ENCODE results near the gene LITAF.
"Not testable (repeated sequence)": the region's sequence is repeated elsewhere in the genome, so short reads cannot be mapped to it uniquely, and the experiment has no call there.

LITAF gene

DNA sequence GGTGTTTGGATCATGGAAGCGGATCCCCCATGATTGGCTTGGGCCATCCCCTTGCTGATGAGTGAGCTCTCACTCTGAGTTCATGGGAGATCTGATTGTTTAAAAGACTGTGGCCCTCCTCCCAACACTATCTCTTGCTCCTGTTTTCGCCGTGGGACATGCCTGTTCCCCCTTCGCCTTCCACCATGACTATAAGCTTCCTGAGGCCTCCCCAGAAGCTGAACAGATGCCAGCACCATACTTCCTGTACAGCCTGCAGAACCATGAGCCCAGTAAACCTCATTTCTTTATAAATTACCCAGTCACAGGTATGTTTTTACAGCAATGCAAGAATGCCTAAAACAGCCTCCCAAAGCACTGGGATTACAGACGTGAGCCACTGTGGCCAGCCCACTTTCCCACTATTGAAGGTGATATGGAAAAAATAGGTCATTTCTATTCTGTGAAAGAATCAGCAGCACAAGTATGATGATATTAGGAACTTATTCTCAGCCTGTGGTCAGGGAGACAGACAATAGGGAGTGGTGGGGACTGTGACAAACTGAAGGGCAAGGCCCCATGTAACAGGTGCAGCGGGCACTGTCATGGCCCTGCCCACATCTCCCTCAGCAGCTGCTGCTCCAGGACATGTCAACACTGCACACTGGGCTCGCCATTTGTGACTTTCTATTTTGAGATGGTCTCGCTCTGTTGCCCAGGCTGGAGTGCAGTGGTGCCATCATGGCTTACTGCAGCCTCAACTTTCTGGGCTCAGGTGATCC lies 33.7 kb upstream of the LITAF start:
- DNase-seq, result no peak

DNA sequence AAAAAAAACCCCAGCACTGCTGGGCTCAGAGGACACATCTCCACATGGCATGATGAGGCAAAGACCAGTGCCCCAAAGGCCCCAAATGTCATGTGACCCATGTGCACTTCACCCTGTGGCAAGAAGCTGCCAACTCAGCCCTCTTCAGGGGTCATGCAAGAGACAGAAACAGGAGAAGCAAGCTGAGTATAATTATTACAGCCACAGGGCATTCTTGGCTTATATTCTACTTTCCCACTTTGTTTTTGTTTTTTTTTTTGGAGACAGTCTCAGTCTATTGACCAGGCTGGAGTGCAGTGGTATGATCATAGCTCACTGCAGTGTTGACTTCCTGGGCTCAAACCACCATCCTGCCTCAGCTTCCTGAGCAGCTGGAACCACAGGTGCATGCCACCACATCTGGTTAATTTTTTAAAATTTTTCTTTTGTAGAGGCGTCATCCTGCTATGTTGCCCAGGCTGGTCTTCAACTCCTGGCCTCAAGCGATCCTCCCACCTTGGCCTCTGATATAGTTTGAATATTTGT lies 32.7 kb upstream of the LITAF start:
- DNase-seq, result no peak

DNA sequence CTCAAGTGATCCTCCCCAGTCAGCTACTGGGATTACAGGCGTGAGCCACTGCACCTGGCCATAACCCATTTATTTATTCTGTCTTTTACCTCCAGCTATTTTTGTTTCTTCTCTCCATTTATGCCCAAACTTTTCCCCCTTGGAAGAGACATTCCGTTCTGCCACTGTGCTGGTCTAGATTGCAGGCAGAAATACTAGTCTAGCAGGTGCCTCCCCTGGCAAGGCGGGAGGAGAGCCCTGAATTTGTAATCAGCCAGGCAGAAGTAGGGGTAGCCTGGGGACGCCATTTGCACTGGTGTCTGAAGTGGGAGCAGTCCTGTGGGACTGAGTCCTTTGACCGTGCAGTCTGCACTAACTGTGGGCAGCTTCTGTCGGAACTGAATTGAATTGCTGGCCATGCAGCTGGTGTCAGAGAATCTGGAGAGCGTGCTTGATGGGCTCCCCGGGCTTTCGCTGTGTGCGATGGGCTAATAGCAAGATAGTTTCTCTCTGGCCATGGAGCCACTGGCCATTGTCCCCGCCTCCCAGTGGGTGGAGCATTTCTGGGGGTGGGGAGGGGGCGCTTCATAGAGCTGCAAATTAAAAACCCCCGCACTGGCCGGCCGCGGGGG lies 31.5 kb upstream of the LITAF start:
- no peak for DNase-seq

DNA sequence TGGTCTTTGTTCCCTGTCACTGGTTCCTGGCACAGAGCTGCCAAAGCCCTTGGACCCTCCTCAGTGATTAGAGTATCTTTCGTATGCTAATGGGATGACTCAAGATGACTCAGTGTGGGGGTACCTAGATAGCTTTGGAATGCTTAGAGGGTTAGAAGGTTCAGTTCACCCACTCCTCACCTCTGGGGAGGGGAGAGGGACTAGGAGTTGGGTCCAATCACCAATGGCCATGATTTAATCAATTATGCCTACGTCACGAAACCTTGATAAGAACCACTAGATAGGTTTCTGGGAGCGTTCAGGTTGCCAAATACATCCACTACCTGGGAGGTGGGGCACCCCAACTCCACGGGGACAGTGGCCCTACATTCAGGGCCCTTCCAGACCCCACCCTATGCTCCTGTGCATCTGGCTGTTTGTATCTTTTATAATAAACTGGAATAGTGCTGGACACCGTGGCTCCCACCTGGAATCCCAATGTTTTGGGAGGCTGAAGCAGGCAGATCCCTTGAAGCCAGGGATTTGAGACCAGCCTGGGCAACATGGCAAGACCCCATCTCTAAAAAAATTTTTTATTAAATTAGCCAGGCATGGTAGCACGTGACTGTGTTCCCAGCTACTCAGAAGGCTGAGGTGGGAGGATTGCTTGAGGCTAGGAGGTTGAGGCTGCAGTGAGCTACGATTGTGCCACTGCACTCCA lies 29.2 kb upstream of the LITAF start:
- no peak for DNase-seq

DNA sequence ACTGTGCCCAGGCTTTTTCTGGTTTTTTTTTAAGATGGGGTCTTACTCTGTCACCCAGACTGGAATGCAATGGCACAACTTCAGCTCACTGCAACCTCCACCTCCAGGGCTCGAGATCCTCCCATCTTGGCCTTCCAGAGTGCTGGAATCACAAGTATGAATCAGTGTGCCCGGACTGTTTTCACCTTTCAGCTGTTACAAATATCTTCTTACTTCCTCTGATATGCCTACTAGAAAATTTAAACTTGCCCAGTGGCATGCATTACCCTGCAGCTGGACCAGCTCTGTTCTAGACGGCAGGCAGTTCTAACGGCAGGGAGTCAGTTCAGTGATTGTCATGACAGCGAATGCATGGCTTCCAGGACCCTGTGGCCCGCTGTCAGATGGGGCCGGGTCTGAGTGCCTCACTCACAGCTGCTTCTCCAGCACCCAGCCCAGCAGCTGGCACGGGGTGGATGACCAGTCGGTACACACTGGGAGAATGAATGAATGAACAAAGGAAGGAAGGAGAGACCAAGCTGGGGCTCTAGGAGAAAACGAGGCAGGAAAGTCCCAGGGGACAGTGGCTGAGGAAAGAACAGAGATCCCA lies 28.0 kb upstream of the LITAF start:
- no peak for DNase-seq

DNA sequence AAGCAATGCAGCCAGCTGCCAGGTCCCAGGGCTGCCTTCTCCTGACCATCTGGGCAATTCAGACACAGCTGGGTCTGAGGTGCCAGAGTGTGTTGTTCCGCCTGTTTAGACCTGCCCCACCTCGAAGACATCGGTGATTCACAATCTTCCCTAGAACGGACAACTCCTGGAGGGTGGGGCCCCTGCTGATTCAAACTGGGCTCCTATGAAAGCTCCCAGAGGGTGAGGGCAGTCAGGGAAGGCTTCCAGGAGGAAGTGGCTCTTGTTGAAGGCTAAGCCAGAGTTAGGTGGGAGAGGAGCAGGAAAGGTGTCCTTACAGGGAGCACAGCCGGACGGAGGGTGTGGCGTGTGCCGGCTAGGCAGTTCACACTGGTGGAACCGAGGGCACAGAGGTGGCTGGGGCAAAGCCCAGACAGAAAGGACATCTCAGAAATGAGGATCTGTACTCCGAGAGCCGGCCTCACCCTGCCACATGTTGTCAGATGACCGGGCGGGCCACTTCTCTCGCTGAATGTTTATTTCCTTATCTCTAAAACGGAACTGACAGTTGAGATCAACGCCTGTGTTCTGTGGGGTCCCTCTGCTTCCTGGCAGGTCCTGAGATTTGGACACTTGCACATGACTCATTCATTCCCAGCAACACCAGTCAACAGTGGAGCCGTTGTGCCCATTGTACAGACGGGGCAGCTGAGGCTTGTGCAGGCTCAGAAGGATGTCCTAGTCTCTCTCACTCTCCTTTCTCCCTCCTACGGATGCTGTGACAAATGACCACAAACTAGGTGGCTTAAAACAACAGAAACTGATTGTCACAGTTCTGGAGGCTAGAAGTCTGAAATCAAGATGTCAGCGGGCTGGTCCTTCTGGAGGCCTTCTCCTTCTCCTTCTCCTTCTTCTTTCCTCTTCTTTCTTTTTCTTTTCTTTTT lies 26.9 kb upstream of the LITAF start:
- no peak for DNase-seq

DNA sequence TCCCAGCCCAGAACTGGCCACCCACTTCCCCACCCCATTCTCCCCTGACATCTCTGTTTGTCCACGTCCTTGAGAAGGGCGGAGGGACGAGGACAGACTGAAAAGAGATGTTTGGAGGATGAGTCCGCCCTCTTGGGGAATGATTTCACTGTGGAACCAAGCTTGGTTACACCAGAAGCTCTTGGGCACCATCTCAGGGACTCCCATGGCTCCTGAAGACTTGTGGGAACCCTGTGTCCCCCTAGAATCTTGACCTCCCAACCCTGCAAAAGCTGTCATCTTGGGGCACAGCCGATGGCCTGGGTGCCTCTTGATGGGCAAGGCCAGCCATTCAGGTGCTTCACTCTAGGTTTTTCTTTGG lies 25.9 kb upstream of the LITAF start:
- DNase-seq, result no peak

DNA sequence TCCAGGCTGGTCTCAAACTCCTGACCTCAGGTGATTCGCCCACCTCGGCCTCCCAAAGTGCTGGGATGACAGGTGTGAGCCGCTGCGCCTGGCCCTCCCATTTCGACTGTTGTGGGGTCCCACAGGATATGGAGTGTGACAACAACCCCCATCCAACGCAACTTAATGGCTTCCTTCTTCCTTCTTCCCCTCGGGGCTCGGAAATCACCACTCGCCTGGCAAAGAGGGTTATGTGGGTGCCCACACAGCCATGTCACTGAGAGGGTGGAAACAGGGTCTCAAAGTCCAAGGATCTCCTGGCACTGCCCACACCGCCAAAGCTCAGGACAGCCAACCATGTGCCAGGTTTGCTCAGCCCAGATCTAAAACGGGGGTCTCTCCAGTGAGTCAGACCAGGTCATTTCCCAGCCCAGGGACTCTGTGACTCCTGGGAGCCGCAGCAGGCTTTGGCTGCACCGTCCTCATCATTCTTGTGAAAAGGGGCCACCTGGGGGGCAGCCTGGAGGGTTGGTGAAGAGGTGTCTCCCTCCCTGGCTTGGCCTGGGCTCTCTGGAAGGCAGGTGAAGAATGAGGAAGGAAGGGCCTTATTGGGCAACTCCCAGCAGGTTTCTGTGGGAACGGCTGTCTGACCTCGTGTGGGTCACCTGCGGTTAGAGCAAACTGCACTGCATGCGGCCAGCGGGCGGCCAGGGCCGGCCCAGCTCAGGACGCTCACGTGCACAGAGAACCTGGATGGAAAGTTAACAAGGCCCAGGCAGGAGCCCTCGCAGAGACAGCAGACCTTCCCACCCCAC lies 25.3 kb upstream of the LITAF start:
- no peak for DNase-seq

DNA sequence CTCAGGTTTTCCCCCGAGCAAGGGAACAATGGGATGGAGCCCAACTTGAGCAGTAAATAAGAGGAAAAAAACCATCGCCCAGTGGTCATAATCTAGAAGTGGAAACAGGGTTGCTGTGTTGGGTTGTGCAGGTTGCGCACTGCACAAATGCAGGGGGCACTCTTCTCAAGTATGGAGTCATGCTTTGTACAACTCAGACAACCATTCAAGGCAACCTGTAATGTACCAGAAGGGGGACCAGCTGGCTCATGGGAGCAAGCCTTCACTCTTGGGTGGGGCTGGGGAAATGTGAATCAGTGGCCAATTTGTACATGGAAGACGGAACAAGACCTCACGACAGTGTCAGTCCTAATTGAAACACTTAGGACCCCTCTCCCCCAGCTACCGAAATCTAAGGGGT lies 23.9 kb upstream of the LITAF start:
- DNase-seq, result no peak

DNA sequence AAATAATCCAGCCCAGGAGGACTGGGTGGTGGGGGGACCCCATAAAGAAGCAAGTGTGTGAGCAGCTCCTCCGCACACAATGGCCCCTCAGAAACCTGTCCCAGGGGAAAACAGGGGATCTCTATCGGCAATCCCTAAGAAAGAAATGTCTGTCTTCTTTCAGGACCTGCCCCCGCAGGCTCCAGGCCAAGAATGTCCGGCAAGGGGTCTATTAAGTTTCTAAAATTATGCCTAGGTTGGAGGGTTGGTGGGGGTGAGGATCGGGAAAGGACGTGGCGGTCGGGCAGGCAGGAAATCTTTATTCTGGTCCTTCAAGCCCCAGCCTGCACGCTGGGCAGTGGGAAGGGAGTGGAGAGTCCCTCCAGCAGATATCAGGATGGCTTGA lies 23.4 kb upstream of the LITAF start:
- no peak for DNase-seq

DNA sequence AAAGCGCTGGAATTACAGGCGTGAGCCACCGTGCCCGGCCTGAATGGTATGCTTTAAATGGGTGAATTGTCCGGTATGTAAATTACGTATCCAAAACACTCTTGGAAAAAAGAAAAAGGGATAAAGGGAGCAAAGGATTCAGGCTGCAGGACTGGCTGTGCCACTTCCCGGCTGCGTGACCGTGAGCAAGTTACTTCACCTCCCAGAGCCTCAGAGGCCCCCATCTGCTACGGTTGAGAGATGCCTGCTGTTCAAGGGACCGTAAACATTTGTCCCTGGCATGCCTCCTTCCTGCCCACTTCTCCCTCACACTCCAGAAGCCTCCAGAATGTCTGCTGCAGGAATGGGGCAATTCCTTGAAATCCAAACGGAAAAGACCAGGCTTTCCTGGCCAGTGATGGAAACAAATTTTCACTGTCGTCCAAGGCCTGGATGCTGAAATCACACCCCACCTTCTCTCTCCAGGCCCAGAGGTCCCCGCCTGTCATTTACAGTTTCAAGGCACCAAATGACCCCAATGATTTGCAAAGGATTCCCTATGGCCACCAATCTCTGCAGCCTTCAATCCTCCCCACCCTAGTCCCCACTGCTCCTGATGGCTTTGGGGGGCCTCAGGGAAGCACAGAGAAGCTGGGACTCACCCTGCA lies 22.9 kb upstream of the LITAF start:
- DNase-seq, result no peak

DNA sequence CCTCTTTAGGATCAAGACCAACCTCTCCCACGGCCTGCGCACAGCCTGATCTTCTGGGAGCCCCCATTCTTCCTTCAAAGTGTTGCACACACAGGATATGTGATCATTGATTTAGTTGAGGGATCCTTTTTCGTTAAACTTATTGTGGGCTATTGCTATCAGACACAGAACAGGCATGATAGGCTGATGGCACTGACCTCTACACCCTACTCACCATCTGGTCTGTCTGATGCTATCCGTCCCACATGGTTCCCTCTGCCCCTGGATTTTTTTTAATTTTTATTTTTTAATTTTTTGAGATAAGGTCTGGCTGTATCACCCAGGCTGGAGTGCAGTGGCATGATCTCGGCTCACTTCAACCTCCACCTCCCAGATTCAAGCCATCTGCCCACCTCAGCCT lies 19.2 kb upstream of the LITAF start:
- no peak for DNase-seq

DNA sequence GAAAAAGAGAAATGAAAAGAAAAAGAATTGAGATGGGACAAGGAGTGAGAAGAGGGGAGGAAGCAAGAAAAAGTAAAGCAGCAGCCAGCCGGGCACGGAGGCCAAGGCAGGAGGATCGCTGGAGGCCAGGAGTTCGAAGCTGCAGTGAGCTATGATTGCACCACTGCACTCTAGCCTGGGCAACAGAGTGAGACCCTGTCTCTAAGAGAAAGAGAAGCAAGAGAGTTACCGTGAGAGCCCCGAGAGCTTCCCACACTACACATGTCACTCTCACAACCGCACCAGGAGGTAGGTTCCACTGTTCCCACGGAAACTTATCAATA lies 18.8 kb upstream of the LITAF start:
- DNase-seq, result no peak

DNA sequence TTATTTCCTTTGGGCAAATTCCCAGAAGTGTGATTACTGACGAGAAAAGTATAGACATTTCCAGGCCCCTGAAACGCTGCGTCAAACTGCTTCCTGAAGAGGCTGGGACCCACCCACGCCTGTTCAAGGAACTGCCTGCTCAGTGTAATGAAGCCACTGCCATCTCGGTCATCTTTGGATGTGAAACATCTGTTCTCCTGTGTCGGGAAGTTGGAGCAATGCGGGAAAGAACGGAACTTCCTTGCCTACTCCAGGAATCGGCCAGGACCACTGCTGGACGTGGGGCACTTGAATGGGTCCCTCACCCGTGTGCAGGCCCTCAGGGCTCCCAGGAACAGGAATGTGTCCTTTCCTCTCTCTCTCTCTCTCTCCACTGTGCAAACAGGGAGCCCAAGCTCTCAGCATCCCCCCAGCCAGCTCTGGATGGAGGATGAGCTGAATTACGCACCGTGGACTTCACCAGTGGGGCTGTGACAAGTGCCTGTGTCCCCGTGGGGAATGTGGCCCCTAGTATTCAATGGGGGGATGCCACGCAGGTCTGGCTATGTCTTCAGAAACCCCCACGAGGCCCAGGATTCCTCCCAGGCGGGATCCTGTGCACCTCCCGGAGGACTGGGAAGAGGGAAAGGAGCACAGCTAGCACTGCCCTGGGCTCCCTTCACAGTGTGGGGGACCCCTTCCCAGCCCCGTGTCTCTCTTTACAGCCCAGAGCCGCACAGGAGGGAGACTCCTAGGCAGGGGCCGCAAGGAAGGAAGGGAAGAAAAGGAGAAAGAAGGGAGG lies 18.3 kb upstream of the LITAF start:
- DNase-seq, result no peak

DNA sequence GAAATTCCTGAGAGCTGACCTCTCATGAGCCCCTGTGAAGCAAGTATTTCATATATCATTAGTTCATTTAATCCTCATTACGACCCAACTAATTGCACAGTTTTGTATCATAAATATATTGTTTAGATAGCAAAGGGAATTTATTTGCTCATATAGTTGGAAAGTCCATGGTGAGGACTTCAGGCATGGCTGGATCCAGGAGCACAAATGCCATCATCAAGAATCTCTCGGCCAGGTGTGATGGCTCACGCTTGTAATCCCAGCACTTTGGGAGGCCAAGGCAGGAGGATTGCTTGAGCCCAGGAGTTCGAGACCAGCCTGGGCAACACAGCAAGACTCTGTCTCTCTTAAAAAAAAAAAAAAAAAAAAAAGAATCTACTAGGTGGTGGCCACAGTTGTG lies 17.6 kb upstream of the LITAF start:
- DNase-seq, result not testable (repeated sequence)

DNA sequence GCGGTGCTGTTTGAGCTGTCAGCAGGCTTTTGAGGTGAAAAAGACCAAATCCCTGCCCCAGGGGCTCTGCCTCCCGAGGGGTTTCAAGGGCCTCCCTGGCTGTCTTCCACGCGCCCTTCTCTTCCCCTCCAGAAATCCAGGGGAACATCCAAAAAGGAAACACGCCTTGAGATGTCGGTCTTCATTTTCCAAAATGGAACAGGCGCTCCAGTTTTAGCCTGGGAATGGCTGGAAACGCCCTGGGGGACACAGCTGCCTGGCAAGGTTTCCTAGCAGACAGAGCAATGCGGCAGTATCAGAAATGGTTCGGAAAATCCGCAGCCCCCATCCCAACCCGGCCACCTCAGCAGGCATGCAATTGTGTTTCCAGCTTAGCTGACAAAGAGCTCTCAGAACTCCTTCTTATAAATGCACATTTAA lies 16.6 kb upstream of the LITAF start:
- no peak for DNase-seq

DNA sequence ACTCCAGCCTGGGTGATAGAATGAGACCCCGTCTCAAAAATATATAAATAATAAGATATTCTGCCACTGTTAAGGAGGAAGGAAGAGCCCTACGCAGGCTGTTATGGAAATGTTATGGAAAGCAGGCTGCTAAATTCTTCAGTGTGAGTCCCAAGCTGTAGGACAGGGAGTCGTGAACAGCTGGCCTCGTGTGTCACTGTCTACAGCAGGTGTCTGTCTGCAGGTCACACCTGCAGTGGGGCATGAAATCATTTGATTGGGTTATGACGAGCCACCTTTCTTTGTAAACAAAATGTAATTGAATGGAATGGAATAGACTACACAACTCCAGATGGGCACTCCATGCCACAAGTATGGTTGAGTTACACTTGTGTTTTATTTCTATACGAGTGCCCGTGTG lies 15.6 kb upstream of the LITAF start:
- no peak for DNase-seq

DNA sequence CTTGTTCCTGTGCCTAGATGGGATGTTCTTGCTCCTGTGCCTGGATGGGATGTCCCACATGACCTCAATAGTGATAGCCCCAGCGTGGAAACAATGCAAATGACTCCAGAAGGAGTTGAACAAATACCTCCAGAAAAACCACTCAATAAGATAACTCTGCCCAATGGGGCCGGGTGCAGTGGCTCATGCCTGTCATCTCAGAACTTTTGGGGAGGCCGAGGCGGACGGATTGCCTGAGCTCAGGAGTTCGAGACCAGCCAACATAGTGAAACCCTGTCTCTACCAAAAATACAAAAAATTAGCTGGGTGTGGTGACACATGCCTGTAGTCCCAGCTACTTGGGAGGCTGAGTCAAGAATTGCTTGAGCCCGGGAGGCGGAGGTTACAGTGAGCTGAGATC lies 15.2 kb upstream of the LITAF start:
- DNase-seq, result no peak

DNA sequence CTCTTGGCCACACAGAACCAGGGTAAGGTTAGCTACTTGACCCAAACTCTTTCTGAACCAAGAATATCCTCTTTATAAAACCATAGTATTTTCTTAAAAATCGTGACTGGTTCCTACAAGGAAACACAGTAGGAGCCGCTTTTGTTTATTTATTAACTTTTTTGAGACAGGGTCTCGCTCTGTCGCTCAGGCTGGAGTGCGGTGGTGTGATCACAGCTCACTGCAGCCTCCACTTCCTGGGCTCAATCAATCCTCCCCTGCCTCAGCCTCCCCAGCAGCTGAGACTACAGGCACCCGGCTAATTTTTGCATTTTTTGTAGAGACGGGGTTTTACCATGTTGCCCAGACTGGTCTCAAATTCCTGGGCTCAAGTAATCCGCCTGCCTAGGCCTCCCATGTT lies 14.7 kb upstream of the LITAF start:
- no peak for DNase-seq

DNA sequence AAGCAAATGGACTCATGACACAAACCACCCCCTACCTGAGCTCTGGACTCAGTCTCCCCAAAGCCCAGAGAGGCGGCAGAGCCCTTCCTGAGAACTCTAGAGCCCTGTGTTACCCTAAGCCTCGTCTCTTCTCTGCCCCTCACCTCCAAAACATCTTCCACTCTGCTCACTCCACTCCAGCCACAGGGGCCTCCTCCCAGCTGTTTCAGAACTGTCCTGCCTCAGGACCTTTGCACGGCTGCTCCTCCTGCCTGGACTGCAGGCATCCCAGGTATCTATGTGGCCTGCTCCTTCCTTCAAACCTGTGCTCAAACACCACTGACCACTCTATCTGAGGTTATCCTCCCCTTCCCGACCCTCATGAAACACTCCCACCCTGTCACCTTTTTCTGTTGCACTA lies 12.9 kb upstream of the LITAF start:
- DNase-seq, result no peak

All from activated naive CD4-positive, alpha-beta T cell treated with anti-CD3 and anti-CD28 coated beads, Interleukin-2, amount 50 U/mL, for 16 hours (primary cell).